Measurements from ENCODE around the gene ITGB2.

Gene ITGB2

DNA sequence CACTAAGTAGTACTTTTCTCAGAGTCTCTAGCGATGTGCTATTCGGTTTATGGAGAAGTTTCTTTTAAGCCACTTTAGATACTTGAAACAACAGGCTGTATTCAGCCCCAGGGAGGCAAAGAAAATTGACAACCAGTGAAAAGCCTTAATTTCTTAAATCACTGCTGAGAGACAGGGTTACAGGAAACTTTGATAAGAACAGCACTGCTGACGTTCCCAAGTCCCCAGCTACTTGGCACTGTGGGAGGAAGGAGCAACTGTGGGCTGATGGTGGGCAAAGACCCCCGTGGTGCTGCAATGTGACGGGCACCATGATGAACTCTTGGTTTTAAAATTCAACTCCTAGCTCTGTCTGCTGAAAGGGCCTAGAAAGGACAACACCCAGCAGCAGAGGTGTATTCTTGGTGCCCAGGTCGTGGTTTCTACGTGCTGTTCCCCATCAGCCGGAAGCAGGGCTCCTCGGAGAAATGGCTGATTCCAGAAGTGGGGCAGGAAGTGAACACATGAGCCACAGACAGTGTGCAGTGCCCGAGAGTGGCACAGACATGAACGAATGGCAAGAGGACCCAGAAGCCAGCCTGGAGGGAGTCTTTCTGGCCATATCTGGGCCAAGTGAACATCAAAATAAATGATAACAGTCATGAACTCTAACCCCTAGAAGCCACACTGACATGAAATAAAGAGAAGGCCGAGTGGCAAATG lies 52.5 kb downstream of the ITGB2 start:
- no peak for DNase-seq (ENCODE audit: low read depth, low spot score)

DNA sequence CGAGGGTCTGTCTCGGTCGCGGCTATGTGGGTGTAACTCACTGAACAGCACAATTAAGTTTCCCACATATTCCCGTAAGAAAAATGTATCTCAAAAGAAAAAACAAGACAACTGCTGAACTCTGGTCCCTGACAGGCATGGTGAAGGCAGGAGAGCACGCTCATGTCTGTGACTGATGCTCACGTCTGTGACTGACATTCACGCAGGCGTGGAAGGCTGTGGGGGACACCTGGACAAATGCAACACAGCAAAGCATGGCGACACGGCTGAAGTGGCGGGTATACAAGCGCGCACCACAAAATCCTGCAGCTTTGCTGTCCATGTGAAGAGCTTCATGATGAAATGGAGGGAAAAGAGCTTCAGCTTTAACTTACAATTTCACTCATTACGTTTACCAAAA lies 53.2 kb downstream of the ITGB2 start:
- DNase-seq (ENCODE audit: low read depth, low spot score), result no peak

DNA sequence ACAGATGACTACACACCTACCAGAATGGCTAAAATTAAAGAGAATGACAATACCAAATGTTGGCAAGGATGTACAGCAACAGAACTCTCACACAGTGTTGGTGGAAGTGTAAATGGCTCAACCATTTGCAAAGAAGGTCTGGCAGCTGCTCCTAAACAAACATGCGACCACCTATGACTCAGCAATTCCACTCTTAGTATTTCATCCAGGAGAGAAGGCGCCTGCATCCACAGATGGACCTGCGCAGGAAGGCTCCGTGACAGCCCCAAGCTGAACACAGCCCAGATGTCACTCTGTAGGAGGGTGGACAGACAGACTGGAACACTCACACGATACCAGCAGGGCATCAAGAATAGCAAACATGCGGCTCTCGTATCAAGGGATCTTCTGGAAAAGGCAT lies 53.9 kb downstream of the ITGB2 start:
- no peak for DNase-seq (ENCODE audit: low read depth, low spot score)

DNA sequence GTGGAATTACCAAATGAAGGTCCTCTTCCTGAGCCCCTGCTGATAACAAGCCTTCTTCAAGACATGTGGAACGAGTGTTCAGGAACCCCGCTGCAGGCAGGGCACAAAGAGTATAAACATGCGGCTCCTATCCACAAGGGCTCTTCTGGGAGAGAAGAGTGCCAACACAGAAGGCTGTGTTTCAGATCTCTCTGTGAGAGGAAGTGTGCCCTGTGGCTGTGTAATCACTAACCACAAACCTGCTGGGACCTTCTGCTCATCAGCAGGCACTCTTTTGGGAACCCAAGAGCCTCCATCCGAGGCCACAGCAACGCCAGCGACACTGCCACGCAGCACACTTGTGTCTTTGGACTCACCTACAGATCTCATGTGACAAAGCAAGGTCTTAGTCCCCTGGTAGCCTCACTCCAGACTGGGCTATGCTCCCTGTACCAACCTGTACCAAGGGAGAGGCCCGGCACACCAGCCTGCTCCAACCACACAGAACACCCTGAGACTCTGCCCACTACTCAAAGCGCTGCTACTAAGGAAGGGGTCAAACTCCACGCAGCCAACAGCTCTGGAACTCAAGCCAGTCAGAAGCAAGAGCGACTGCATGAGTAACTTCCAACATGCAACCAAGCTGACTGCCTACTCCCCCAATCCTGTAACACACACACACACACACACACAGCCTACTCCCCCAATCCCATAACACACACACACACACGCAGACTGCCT lies 55.0 kb downstream of the ITGB2 start:
- DNase-seq (ENCODE audit: low read depth, low spot score), result no peak

DNA sequence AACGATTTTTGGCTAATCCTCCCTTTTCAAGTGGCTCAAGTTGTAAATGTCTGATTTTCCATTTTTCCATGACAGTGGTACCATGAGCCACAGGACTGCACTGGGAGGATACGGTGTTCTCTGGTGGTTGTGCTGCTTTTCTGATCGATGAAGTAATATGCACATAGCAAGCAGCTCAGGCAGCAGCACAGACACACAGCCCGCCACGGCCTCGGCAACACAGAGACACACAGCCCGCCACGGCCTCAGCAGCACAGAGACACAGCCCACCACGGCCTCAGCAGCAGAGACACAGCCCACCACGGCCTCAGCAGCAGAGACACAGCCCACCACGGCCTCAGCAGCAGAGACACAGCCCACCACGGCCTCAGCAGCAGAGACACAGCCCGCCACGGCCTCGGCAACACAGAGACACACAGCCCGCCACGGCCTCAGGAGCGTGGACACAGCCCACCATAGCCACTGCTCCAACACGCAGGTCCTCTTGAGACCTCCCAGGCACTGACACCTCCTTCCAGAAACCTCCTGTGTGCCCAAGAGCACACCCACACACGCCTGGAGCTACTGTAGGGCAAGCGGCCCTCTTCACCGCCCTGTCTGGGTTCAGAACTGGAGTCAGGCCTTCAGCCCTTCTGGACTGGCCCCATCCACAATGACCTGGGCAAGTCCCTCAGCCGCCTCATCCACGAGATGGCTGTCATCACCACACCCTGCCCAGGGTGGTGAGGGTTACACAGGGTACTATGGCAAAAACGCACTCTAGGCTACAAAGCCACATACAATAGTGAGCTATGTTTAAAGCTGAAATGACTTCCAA lies 57.6 kb downstream of the ITGB2 start:
- DNase-seq (ENCODE audit: low read depth, low spot score), result no peak

DNA sequence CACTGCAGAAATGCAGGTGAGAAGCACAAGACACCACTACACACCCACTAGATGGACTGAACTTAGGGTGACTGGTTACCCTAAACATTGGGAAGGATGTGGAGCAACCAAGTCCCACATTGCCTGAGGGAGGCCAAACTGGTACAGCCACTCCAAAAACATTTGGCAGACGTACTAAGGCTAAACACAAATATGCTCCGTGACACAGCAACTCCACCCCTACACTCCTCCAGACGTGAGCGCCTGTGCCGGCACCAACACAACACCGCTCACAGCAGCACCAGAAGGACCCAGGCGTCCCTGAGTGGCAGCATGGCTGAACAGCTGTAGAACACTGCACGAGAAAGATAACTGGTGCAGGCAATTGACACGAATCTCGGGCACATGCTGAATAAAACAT lies 61.9 kb downstream of the ITGB2 start:
- no peak for DNase-seq (ENCODE audit: low read depth, low spot score)

DNA sequence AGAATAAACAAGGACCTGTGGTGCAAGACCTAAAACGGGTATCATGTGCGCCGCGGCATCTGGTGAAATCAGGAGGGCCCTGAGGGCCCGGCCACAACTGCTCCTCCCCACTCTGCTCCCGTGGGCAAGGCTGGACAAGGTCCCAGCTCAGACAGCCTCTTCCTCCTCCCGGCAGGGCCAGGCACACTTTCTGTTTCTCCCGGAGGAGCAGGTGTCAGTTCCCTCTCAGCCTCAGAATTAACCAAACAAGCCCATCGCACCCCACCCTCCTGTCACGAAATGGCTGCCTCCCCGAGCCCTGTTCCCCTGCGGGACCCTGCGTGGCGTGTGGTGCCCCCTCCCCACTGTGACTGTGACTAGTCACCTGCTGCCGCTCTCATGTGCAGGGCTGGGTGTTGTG lies 62.4 kb downstream of the ITGB2 start:
- no peak for DNase-seq (ENCODE audit: low read depth, low spot score)

DNA sequence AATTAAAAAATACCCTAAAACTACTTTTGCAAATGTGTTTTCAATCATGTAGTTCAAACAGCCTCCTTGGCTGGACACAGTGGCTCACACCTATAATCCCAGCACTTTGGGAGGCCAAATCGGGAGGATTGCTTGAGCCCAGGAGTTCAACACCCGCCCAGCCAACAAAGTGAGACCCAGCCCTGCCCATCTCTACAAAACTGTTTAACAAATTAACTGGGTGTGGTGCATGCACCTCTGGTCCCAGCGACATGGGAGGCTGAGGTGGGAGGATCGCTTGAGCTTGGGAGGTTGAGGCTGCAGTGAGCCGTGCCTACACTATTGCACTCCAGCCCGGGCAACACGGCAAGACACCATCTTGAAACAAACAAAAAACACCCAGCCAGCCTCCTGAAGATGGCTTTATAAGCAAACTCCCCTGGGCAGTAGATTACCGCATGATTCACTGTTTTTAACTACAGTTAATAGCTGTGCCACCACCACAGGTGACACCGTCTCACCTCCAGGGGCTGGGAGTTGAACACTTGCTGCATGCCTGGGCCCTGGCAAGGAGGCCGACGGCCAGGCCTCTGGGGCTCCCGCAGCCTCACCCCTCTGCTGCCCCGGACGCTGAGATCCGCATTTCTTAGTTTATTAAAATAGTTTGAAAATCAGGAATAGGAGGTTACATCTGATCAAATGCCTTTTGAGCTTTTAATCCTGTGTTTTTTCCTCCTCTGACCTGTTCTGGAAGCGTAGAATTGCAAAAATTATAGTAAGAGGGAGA lies 63.4 kb downstream of the ITGB2 start:
- DNase-seq (ENCODE audit: low read depth, low spot score), result no peak

DNA sequence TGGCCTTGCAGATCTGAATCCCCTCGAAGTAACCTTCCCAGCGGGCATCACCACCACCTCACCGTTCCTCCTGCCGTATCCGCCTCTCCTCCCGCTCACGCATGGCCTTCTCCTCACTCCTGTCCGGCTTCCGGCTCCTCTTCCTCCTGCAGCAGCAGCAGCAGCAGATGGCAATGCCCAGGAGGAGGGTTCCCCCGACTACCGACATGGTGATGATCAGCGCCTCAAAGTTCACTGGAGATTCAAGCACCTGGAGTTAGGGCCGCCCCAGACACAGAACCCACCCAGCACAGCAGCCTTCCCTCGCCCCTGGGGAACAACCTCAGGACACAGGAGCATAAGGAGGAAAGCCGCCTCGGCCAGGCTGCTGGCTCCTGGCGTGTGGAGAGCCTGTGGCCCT lies 64.6 kb downstream of the ITGB2 start:
- DNase-seq (ENCODE audit: low read depth, low spot score), result no peak

DNA sequence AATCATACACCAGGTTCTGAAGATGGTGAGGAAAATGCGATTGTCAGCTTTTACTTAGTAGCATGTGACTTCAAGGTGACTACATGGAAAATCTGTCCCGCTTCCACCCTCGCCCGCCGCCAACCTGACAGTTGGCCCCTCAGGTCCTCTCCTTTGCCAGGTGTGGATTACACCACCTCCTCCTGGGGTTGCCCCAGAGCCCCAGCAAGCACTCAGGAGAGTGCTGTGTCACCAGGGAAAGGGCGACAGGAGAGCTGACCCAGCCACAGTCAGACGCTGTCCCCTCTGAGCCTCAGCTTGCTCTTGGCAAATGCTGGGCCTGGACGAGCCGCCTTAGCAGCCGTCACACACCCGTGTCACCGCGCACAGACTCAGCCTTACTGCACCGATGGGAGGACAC lies 65.1 kb downstream of the ITGB2 start:
- no peak for DNase-seq (ENCODE audit: low read depth, low spot score)

DNA sequence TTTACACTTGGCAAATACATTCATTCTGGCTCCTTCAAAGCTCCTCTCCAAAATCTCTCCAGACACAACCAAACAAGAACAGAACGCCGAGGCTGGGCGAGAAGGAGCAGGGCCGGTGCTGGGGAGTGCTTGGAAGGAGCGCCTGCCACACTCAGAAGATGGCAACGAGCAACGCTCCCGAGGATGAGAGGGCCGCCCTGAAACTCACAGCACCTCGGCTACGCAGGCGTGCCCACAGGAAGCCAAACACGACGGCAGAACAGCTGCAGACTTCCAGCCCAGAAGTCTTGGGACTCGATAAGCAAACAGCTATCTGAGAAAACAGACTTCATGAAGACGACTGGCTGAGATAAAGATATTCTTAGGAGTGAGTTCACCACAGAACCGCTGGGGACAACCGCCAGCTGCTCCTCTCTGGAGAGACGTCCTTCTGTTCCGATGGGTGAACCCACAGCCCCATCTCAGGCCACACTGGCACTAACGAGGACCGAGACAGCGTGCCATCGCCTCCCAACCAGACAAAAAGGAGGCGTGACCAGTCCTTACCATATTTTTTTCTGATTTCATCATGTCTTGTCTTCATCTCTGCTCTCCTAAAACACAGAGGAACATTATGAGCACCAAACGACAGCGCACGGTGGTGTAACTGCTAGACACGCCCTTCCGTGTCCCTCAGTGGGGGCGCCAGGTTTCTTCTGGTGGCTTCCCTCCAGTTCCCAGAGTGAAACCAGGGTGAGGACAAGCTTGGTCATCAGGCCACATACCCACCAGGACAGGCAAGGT lies 65.8 kb downstream of the ITGB2 start:
- DNase-seq (ENCODE audit: low read depth, low spot score), result no peak

DNA sequence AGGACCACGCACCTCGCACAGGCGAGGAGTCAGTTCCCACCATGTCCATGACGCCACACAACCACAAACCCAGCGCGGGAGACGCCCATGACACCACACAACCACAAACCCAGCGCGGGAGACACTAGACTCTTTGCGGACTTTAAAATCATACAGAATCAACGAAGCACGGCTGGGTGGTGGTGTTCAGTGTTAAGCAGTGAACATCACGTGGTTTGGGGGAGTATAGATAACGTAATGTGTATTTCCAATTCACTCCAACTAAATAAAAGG lies 66.4 kb downstream of the ITGB2 start:
- DNase-seq (ENCODE audit: low read depth, low spot score), result no peak

DNA sequence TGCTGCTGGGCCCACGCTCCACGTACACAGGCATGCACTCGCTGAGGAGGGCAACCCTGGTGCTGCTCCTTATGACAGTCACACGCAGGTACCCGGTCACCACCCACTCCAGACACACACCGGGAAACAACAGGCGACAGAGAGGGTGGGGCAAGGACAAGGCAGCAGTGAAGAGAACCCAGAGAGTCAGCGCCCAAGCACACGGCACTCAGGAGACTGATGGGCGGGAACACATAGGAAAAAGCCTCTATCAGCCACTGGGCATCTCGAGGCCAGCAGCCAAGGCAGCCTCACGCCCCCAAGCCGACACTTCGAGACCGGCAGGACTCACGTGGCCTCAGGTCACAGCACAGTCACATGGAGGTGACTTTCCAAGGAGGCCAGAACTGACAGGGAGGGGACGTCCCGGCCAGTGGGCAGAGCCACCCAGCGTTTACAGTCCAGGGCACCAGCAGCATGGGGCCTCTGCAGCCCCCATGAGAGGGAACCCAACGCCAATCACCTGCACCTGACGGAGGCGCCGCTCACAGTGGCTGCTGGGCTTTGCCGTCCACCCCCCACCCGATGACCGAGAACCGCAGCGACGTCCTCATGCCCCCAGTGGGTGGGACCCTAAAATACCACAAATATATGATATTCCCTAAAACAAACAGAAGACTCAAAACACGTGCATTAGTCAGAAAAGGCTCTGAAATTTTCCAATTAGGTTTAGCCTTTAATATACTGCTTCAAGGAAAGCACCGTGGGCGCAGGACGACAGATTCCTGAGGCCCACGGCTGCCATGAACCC lies 66.9 kb downstream of the ITGB2 start:
- no peak for DNase-seq (ENCODE audit: low read depth, low spot score)

DNA sequence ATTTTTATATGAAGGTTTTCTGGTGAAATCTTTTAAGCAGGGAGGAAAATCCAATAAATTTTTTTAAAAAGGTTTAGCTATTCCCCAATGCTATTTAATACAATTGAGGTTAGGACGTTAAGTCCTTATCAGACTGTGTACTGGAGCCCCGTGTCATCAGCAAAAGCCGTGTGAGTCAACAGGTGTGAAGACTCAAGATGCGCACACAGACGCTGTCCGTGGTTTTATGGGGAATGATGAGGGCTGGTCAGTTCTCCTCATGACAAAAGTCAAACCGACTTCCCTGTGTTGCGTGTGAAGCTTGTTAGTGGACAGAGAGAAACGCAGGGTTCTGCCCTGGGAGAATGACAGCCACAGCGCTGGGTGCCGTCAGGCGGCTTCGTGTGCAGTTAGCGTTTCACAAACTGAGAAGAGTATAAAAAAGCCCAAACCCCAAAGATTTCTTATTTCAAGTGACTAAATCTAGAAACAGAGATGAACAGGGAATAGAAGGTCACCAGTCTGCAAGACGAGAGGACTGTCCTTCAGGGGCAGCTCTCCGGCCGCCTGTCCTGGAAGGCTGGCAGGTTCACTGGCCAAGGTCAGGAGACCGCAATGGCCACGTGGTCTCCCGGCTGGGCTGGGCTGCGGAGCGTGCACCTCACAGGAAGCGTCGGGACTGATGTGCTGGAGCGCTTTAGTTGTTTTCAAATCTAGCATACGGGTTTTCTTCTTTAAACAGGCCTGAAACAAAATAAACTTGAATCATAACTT lies 69.6 kb downstream of the ITGB2 start:
- DNase-seq (ENCODE audit: low read depth, low spot score), result no peak

DNA sequence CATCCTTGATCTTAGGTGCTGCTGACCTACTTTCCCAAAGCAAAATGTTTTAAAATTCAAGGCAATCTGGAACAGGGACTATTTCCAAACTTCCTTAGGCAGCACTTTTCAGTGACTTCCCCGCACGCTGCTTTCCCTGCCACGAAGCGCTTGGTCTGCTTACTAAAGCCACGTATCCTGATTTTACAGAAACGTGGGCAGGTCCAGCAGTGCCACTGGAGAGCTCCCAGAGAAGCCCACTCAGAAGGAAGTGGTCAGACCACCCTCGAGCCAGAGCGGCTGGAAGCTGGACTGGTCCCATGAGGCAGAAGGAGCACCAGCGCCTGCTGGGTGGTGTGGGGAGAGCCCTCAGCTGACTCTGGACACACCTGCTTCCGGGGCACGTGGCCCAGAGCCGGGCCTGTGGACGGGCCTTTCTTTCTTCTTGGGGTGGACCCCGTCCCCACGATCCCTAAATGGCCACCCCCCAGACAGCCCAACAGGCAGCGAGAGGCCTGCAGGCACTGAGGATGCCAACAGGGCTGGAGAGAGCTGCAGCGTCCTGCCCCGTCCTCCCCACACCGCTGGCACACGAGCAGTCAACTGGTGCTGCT lies 70.4 kb downstream of the ITGB2 start:
- no peak for DNase-seq (ENCODE audit: low read depth, low spot score)

DNA sequence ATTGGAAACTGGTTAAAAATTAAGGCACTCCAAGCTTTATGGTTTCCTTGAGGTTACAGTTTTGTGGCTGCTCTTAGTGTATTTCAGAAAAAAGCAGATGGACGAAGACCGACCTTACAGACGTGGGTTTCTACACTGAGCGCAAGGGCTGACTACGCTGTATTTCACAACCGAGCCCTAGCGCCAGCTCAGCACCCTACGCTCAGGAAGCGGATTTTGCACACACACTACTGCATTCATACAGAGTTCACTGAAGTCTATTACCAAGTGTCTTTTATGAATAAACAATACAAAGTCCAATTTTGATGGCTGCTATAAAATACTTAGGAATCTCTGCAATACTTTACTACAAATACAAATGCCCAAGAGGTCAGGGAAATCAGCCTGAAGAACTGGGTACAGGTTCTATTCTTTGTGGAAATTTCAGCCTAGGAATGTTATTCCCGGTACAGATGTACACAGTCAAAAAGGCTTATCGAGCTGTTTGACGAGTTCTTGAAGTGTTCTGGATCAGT lies 71.0 kb downstream of the ITGB2 start:
- no peak for DNase-seq (ENCODE audit: low read depth, low spot score)

DNA sequence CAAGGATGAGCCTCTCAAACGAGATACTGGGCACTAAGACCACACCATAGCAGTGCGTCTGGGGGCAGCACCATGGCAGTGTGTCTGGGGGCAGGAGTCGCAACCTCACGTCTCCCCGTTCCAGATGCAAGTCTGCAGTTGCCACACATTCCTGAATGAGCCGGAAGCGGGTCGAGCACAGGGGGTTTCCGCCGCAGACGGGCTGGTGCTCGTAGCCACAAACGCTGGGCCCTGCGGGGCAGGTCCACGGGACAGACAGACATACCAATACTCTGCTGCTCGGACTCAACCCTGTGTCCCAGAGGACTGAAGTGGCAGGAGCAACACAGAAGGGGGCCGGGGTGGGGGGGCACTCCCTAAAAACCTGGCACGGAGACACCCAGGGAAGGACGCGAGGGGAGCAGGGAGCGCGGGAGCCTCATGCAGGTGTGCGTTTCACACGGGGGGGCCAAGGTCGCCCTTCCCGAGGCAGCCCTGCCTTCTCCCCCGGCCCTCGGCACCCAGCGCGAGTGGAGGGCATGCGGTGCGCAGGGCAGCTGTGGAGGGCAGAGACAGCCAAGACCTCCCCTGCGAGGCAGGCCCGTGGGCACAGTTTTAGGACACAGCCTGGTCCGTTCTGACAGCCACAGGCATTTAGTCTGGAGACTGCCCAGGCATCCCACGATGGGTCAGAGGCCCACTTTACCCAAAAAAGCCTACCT lies 71.7 kb downstream of the ITGB2 start:
- DNase-seq (ENCODE audit: low read depth, low spot score), result no peak

DNA sequence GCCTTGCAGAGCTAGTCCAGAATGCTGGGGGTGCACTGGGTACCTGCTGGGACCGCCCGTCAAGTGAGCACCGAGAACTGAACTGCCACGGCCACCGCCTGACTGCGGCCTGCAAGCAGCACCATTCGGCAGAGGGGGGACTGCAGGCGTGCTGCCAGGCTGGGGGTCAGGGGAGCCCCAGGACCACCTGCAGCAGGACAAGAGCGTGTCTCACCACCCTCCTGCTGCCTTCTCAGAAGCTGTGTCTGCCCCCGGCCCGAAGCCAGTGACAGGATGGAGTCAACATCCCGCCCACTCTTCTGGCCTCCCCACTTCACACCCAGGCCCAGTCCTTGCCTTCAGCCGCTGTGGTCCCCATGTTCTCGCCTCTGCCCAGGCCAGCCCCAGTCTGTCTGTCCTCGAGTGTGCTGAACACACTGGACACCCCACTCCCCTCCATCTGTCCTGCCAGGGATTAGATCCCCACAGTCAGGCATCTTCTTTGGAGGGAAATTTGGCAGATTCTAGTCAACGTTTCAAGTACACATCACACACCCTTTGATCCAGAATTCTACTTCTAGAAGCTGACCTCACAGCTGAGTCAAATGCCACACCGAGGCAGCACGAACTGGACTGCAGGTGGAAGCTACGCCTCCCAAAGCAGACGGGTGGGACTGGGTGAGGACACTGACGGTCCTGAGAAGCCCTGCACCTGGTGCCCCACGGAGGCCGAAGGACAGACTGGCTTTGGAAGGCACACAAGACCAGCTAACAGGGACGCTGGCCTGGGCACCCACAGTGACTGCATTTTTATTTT lies 73.2 kb downstream of the ITGB2 start:
- DNase-seq (ENCODE audit: low read depth, low spot score), result no peak

All from iPS DF 19.7 (cell line).